NB4 (cell line): Measurements from ENCODE around the gene A2M.

ENCODE experiments used
- CTCF ChIP-seq: IDR thresholded peaks from one replicate; pipeline ENCODE4 v1.5.1; 2012; ENCODE audit warnings: low read depth, low read length
- MYC ChIP-seq: IDR thresholded peaks from 2 replicates; pipeline ENCODE4 v1.6.1; 2011; ENCODE audit warnings: low read depth, low read length
- POLR2A ChIP-seq: IDR thresholded peaks from 2 replicates; pipeline ENCODE4 v1.6.1; 2011; ENCODE audit warnings: mild to moderate bottlenecking; ENCODE audit not compliant: insufficient read length; ENCODE audit errors: extremely low read depth
- TF ChIP-seq, protein P1 (sequence below): IDR thresholded peaks from 2 replicates; pipeline ENCODE4 v1.6.1; 2011; ENCODE audit warnings: low read depth, low read length

- TF ChIP-seq CTCF: no peak
- TF ChIP-seq POLR2A: no peak
- TF ChIP-seq, protein P1, sequence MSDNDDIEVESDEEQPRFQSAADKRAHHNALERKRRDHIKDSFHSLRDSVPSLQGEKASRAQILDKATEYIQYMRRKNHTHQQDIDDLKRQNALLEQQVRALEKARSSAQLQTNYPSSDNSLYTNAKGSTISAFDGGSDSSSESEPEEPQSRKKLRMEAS: no peak
- no peak for TF ChIP-seq MYC
Observed at GRCh38 chr12:9076733-9077132, 39.0 kb downstream of the A2M start.
